Smooth muscle cell of the brain vasculature (primary cell): Measurements from ENCODE around the gene S100A14.

Experiments used
- DNase-seq: peaks from one replicate; pipeline ENCODE4 v3.0.0-alpha.2; 2012; ENCODE audit warnings: low read depth, low spot score

Gene S100A14

DNA sequence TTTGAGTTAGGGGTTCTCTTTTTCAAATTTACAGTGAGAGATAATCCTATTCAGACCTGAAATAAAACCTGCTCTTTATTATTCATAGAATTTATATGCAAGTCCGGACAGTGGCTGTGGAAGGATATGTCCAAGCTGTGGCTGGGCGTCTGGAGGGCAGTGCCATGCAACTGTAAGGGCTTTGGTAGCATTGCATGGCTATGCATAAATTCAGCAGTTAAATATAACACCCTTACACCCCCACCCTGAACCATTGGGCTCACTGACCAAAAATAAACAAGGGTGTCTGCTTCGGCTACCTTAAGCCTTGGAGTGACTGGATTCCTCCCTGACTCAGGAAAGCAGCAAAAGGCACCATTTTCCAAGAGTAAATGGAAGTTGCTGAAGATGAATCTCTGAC is 23.2 kb upstream of the S100A14 start:
- DNase-seq, result no peak

DNA sequence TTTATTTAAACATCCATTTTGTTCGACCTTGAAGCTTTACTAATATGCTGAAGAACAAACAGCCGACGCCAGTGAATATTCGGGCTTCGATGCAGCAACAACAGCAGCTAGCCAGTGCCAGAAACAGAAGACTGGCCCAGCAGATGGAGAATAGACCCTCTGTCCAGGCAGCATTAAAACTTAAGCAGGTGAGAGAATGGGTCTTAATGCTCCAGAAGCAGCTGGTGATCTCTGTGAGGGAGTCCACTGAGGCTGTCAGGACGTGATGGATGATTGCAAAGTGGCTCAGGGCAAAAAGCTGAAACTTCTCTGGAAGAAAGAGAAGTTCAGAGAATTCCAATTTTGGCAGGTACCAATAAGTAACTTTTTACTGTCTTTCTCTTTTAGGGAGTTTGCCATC is 22.1 kb upstream of the S100A14 start:
- DNase-seq, result no peak

DNA sequence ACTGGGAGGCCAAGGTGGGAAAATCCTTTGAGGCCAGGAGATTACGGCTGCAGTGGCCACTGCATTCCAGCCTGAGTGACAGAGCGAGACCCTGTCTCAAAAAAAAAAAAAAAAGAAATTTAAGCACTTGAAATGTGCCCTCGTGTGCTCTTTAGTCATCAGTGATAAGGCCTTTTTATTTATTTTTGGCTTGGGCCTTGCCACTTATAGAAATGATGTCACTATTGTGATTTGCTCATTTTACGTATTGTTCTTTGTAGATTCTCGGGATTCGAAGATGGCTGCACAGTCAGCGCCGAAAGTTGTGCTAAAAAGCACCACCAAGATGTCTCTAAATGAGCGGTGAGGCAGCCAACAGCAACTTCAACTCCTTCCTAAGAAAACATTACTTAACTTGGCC is 20.2 kb upstream of the S100A14 start:
- no peak for DNase-seq

DNA sequence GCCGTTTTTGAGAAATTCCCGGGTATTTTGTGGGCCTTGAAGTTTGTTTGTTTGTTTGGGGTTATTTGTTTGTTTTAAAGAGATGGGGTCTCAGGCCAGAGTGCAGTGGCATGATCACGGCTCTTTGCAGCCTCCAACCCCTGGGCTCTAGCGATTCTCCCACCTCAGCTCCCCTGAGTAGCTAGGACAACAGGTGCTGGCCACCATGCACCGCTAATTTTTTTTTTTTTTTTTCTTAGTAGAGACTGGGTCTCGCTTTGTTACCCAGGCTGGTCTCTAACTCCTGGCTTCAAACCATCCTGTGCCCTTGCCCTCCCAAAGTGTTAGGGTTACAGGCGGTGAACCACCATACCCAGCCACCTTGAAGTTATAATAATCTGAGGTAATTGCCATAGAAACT is 19.7 kb upstream of the S100A14 start:
- no peak for DNase-seq

DNA sequence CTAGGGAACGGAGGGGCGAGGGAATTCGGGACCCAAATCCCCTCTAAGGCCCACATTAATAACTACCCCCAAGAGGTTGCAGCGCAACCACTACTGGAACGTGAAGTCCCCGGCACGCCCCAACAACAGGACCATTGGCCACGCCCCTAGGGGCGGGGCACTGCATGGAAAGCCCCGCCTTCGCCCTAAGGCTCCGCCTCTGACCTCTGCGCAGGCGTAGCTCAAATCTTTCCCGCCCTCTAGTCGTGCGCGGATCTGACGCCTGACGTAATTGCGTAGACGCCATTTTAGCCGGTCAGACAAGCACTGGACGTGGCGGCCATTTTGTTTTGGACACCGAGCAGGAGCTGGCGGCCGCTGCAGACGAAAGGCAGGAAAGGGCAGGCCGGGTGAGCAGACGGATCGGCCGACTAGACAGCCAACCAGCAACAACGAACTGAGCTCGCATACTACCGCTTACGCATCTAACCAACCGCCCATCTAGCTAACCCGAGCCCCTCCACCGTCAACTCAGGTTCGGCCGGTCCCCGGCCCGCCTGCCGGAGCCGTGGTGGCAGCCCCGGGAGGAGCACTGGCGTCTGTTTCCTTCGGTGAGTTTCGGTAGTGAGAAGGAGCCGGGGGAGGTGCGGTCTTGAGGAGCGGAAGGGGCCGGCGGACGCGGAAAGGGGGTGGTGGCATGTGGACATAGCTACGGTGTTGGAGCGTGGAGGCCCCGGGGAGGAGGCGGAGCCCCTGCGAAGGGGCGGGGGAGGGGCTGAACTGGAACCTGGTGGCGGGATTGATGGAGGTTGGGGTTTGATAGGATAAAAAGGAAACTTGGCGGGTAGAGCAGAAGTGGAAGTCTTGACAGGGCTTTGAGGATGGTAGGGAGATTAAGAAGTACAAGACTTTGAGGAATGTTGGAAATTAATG is 17.9 kb upstream of the S100A14 start, which contains the start of gene CHTOP:
CHTOP (plus strand) TSS at position 313 of the 912 bp plus-strand sequence. CDS start 2,523 bp downstream, outside the sequence.
- peak; percentile 97 for DNase-seq

DNA sequence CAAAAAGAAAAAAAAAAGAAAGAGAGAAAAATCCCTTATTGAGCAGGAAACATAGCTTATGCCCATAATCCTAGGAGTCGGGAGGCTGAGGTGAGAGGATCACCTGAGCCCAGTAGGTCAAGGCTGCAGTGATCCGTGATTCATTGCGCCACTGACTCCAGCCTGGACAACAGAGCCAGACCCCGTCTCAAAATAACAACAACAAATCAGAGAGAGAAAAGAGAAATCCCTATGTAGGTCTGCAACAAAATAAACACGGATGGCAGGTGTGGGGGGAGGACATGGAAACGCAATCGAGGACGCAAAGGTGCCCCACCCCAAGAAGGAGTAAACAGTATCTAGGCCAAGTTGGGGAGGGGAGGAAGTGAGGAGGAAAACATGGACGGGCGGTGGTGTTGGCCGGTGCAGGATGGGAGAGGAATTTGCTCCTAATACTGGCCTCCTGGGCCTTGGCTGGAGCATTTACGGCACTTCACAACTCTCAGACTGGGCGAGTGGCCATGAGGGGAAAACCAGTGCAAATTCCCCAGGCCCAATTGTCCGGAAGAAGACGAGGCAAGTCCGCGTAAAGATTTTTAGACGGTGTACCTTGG is 17.1 kb upstream of the S100A14 start:
- no peak for DNase-seq

DNA sequence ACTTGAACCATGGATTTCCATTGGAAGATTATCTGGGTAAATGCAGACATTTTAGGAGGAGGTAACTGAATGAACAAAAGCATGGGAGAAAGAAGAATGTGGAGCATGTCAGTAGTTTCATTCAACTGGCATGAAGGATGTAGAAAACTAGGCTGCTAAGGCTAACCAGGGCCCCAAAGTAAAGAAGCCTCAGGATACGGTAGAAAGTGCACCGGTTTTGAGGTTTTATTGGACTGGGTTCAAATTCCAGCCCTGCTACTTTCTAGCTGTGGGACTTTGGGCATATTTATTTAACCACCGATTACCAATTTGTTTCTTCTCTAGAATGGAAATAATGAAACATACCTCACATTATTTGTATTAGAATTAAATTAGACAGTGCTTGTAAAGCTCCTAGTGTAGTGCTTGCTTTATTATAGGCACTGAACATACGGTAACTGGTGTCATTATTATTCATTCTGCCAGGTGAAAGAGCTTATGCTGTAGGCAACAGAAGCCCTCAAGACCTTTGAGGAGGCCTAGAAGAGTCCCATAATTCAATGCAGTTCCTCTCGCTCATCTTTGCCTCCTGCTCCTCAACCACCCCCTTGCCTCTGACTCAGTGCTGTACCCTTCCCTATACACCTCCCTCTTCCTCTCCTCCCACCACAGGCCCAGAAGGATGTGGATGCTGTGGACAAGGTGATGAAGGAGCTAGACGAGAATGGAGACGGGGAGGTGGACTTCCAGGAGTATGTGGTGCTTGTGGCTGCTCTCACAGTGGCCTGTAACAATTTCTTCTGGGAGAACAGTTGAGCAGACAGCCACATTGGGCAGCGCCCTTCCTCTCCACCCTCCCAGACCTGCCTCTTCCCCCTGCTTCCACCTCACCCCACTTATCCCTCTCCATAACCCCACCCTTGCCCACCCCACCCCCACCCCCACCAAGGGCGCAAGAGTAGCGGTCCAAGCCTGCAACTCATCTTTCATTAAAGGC is 15.2 kb upstream of the S100A14 start:
- no peak for DNase-seq

DNA sequence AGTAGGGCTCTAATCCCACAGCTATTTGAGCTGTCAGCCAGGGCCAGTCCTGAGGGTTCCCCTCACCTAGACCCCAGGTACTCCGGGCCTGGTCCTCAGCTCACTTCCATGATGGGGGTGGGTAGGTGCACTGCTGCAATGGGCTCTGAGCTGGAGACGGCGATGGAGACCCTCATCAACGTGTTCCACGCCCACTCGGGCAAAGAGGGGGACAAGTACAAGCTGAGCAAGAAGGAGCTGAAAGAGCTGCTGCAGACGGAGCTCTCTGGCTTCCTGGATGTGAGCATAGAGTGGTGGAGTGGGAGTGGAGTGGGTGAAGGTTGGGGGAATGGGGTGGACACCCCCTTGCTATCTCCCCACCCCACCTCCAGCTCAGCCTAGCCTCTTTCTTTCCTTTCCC is 14.3 kb upstream of the S100A14 start:
- DNase-seq, result no peak

DNA sequence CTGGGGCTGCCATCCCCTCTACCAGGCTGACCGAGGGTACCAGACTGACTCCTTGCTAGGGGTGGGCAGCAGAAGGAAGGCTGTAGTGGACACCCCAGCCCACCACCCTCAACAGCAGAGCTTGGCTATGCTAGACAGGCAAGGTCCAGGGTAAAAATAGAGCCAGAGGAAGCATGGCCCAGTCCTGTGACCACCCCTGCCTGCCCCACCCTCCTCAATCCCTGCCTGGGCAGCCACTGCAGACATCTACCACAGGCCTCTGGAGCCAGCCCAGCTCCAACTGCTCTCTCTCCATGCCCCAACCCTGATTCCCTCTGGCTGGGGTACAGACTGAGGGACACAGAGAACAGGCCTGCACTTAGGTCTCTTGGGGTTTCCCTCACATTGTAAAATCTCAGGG is 13.8 kb upstream of the S100A14 start:
- no peak for DNase-seq

DNA sequence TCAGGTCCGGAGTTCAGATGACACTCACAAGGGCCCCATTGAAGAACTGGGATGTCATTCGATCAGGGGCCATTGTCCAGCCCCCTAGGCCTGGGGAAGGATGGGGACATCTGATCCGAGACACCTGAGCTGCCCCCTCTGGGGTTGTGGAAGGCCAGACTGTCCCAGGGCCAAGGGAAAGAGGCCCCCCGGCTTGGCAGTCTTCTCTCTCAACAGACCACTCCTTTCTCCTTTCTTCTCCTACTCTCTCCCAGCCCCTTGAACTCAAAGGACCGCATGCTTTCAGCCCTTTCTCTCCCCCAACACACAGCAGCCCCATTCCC is 13.2 kb upstream of the S100A14 start:
- no peak for DNase-seq

DNA sequence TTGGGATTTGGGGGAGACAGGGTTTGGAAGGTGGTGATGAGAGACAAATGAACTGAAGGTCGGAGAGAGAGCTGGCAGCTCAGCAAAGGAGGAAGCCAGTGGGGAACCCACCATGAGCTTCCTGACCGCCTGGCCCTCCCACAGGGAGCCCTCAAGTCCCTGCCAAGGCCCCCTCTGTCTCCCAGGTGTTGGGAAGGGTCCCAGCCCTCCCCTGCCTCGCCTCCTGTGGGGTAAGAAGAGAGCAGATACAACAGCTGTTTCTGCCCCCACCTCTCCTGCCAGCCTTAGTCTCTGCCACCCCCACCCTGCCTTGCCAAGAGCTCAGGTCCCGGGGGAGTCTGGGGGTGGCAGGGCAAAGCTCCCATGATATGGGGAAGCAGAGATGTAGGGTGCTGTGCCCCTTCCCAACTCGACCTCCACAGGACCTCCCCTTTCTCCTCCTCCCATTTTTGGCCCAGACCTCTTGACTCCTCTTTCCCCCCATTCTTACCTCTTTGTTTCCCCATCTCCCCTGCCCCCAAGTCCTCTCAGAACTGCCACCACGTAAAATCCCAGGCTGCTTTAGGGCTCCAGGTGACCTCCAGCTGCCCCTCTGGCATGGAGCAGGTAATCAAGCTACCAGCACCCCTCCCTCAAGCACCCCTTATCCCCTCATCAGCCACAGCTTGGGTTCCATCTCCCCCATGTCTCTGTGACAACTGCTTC is 12.7 kb upstream of the S100A14 start:
- no peak for DNase-seq

DNA sequence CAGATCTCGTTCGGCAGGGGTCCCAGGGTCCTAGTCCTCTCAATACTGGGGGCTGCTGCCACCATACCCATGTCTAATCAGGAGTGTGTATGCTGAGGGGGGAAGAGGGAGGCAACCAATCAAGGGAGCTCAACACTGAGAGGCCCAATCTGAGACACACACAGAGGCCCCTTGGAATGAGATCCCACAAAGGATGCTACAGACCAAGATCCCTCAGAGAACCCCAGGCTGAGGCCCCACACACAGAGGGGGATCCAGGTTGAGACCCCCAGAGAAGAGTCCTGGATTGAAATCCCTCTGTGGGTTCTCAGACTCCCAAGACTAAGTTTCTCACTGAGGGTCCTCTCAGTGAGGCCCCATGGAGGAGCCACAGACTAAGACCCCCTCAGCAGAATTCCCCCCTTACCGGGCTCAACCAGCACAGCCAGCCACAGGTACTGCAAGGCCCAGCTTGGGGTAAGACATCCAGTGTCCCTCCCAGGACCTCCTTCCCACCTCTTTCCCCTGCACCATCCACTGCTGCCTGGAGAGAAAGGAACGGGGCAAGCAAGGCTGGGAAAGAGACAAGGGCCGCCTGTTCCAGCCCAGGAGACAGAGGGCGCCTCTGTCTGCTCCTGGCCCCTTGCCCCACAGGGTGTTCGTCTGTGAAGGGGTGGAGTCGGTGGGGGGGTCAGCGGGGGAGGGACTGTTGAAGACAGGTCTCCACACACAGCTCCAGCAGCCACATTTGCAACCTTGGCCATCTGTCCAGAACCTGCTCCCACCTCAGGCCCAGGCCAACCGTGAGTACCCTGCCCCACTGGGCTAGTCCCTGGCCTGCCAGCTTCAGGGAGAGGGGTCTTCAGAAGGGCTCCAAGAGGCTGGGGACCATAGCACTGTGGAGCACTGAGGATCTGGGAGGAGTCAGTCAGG is 11.8 kb upstream of the S100A14 start, which contains the start of gene S100A1:
S100A1 (plus strand) TSS at position 720 of the 912 bp plus-strand sequence. CDS start 2,088 bp downstream, outside the sequence.
- DNase-seq, result no peak

DNA sequence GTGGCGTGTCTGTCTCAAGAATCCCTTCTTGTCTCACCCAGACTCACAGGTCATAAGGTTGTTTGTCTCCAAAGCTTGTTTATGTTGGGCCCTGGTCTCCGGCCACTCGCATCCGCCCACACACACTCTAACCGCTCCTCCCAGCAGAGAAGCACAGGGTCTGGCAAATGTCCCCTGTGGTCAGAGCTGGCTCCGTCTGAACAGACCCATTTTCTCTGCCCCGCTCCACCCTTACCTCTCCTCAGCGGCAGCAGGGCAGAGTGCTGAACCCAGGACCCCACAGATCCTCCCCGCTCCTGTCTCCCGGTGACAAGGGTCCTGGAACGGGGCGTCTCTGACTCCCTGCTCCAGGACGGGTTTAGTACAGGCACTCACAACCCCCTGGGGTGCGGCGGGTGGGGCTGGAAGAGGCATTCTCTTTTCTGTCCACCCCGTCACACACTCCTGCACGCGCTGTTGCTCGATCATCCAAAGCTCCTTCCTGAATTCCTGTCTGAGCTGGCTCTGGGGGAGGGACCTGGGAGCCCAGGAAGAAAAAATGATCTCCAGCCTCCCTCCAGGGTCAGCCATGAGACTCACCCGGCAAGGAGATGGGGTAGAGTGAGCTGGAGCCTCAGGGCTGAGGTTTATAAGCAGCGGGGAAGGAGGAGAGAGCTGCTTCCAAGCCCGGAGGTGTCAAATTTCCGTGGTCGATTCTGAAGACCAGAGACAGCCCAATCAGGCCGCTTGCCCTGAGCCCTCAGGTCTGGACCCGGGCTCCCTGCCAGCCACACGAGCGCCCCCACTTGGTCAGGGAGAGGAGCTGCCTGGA is 11.0 kb upstream of the S100A14 start, which contains the start of gene S100A13:
S100A13 (minus strand) TSS at position 602 of the 811 bp plus-strand sequence. CDS start 1,033 bp downstream, outside the sequence.
- peak; percentile 86 for DNase-seq

DNA sequence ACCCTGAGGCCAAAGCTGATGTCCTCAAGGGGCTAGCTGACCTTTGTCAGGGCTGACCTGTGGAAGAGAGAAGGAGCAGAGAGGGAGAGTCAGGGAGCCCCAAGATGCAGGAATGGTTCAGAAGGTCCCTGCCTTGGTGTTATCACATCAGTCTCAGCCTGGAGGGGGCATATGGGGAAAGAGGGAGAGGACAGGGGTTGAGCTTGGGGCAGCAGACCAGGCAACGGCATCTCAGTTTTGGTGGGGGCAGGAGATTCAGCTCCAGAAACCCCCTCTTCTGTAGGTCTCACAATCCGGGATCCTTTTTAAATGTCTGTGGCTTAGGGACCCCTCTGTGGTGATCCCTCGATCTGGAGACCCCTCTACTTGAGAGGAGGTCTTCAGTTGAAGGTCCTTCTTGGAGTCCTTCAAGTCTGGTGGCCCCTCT is 10.4 kb upstream of the S100A14 start:
- DNase-seq, result no peak

DNA sequence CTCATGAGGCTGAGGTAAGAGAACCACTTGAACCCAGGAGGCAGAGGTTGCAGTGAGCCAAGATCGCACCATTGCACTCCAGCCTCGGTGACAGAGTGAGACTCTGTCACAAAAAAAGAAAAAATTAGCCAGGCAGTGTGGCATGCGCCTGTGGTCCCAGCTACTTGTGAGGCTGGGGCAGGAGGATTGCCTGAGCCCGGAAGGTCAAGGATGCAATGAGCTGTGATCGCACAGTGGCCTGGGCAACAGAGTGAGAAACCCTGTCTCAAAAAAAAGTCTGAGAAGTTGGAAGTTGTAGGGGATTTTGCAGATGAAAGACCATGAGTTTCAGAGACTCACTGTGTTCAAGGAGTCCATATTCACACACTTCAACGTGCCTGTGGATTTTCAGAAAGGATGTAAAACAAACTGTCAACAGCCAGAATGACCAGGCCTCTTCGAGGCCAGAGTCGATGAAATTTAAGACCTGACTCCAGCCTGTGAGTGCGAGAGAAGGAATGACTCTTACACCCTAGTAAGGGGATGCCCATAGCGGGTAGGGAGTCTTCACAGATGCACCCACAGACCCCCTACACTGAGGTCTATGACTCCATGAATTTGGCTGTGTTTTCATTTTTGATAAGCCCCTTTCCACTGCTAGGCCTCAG is 9.0 kb upstream of the S100A14 start:
- DNase-seq, result no peak

DNA sequence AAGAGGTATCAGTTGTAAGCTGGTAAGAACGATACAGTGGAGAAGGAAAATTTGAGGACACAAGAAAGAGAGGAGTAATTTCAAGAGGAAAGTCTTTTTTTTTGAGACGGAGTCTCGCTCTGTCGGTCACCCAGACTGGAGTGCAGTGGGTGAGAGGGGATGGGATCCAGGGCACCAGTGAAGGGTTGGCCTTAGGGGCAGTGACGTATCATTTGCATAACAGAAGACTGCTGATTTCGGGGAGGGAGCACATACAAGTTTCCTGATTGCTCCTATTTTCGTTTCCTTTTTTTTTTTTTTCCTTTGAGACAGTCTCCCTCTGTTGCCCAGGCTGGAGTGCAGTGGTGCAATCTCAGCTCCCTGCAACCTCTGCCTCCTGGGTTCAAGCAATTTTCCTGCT is 7.0 kb upstream of the S100A14 start:
- DNase-seq, result no peak

DNA sequence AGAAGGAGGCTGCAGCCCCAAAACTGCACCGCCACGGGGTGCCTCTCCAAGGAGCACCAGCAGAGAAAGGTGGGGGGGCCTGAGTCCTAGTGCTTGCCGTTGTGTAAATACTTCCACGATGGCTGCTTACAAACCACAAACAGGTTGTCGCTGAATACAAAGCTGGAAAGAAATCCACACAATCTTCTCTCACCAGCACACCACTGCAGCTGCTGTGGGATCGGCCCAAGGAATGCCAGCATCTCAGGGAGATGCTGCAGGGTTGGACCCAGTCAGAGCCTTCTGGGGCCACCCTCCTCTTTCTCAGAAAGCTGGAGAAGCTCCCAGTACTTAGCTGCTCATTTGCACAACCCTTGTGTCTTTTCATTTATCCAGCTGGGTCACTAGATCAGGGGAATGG is 3.0 kb upstream of the S100A14 start:
- DNase-seq, result no peak

DNA sequence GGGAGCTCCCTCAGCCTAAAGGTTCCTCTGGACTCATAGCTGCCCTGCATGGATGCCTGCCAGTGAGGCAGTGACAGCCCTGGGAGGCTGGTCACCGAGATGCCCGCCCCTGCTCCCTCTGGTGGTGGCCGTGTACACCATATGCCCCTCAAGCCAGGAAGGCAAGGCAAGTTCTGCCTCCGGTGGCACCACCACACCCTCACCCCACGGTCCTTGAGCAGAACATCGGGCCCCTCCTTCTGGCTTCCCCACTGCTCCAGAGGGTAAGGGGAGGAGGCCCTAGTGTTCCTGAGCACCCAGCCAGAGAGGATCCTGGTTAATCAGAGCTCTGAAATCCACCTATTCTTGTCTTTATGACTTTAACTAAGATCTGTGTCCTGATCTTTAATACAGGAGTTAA is 1.5 kb upstream of the S100A14 start:
- no peak for DNase-seq

DNA sequence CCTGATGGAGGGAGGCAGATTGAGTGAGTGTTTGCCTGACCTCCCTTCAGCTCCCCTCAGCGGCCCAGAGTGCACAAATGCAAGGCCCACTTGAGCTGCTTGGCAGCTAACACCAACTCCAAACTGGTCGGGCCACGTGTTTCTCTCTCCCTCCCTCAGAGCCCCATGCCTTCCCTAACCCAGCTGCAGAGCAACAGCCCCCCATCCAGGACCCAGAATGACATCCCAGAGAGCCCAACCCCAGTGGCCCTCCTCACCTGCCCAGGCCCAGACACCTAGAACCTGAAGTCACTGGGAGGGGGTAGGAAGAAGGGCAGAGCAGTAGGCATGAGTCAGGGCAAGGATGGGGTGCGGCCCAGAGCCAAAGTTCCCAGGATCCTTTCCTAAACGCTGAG is 789 bp upstream of the S100A14 start:
- DNase-seq, result no peak
